IPS-NIHi7 (cell line): ENCODE results near the gene LRRC75A.

Source experiments
- DNase-seq: peaks from one replicate; pipeline ENCODE4 v3.0.0; 2012; ENCODE audit warnings: mixed read lengths; ENCODE audit errors: extremely low spot score

LRRC75A gene

GRCh38 chr17:16493531-16494046 lies 1.6 kb upstream of the LRRC75A start:
- DNase-seq, result no peak

GRCh38 chr17:16492613-16493530 lies 879 bp upstream of the LRRC75A start:
- no peak for DNase-seq

DNA sequence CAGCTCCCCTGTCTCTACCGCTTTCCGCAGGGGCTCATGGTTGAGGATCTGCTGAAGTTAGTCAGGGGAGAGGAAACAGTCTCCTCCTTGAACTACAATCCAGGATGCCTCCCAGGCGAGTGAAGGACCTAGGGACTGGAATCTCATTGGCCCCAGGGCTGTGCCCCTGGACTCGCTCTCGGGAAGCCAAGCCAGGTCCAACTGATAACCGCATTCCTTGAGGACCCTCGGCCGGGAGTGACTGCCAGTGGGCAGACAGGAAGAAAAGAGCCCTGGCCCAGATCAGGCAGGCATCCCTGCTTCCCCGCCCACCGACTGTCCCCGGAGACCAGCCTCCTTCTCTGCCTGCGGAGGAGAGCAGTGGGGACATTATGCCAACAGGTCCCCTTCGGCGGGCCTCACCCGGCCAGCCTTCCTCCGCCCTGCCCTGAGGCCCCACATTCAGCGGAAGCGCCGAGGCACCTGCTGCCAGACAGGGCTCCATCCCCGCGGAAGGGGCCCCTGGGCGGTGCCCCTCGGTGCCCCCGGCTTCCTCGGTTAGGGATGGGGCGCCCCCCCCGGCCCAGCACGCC lies 776 bp downstream of the LRRC75A start:
- DNase-seq, result peak; percentile 23

GRCh38 chr17:16489431-16489830 lies 2.6 kb downstream of the LRRC75A start:
- DNase-seq, result no peak

- no peak for DNase-seq
Observed at GRCh38 chr17:16488968-16489337, 3.0 kb downstream of the LRRC75A start.

DNA sequence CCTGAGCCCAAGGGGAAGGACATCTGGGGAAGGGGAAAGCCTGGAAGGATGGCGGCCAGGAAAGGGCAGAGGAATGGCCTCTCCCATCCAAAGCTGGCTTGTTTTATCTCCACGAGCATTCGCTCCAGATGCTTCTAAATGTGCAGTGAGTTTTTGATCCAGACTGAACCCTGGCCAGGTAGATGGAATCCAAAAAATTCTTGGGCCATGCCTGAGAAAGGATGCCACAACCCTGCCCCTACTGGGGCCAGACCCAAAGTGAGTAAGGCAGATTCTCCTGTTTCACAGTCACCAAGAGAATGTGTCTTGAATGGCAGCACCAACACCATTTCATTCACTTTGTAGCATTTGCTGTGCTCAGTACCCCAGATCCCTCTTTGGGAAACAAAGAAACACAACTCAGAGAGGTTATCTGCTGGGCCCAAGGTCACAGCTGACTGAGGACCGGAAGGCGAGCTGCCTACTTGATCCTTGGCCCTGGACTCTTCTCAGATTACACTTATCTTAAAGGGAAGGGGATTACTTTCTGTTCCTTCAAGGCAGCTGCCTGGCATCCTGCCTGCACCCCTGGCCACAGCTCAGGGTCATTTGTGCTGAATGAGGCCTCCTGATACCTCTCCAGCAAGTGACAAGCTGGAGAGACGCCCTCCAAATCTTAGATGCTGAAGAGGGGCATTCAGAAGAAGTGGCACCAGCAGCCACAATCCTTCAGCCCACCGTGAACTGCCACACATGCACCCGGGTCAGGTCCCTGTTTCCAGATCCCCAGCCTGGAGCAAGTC lies 3.6 kb downstream of the LRRC75A start:
- DNase-seq, result no peak

GRCh38 chr17:16486373-16487250 lies 5.4 kb downstream of the LRRC75A start:
- no peak for DNase-seq

DNA sequence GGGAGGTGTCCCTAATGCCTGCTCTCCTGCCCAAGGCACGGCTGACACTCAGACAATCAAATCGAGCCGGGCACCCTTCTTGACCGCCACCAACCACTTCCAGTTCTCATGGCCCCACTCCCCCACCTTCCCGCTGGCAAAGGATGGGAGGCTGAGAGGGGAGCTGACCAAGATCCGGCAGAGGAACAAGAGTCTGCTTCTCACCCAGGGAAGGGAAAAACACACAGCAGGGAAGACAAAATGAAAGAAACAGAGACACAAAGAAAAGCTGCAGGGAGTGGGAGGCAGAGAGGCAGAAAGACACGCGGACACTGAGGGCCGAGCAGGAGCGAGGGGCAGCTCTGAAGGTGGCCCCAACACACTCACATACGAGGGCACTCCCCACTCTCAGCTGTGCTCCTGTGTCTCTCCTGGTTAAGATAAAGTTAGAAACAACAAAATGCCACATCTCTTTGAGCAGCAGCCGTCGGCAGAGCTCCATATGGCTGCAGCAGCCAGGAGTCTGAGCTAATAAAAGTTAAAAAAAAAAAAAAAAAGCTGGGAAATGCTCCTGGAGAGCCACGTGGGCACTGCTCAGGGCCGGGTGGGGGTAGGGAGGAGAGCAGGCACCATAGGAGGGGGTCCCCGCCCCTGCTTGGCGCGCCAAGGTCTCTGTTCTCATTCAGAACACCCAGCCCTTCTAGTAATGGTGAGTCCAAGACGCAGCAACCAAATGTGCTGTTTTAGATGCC lies 7.4 kb downstream of the LRRC75A start:
- no peak for DNase-seq

GRCh38 chr17:16483021-16483645 lies 8.9 kb downstream of the LRRC75A start:
- no peak for DNase-seq

GRCh38 chr17:16482253-16482652 lies 9.7 kb downstream of the LRRC75A start:
- no peak for DNase-seq

DNA sequence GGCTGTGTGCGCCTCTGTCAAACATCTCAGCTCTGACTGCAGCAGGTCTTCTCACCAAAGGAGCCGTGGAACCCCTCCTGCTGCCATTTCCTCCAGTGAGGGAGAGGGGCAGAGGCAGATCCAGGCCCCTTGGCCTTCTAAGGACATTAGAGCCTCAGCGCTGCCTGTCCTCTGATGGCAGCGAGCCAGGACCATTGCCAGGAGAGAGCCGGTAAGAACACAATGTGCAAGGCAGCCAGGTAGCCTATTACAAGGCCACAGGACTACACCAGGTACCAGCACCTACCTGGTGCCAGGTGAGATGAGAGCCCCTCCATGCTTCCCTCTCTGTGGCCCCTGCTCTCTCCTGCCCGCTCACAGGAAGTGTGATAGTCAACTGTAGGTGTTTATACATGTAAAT lies 11.0 kb downstream of the LRRC75A start:
- DNase-seq, result no peak

DNA sequence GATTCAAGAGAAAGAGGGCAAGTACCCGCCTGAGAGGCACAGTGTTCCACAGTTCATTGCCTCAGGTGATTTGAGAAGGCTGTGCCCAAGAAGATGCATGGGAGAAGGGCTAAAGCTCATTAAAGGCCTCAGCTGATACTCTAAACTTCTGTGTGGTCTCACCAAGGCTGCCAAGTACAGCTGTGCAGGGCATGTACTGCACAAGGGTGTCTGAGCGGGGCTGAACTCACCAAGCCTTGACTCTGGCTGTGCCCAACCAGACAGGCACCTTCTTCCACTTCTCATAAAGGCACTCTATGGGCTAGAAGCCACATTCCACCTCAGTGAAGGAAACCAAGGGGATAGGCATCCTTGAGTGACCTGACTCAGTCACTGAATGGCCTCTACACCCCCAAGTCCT lies 12.7 kb downstream of the LRRC75A start:
- no peak for DNase-seq

GRCh38 chr17:16478649-16479048 lies 13.3 kb downstream of the LRRC75A start:
- no peak for DNase-seq

GRCh38 chr17:16477666-16478065 lies 14.3 kb downstream of the LRRC75A start:
- no peak for DNase-seq

- peak; percentile 73 for DNase-seq
Observed at GRCh38 chr17:16477255-16477654, 14.7 kb downstream of the LRRC75A start.

GRCh38 chr17:16475179-16475704 lies 16.8 kb downstream of the LRRC75A start:
- no peak for DNase-seq

DNA sequence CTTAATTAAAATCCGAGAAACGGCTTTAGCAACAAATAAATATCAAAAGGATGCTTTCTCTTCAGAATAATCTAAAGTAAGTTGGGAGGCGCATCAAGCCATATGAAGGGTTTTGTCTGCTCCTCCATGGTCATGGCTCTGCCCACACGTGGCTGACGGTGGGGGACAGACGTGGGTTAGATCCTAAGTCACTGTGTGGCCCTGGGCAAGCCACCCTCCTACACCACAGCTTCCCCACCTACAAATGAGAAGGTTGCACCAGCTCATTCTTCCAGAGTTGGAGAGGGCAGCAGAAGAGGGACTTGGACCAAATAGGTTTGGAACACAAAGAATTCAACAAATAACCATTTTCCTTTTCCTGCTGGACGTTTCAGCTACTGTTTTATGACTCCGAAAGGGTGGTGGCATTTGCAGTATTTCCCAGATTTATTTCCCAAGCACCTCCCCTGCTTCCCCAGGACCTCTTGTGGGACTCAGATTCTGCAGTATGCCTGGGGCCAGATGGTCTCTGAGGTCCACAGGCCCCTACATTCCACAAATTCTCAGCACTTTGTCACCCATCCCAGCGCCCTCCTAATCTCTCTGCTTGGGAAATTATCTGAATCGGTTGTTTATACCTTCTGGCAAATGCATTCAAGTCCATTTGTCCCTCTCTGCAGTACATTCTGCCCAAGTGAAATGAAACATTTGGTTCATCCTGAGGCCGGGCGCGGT lies 17.8 kb downstream of the LRRC75A start:
- DNase-seq, result no peak

DNA sequence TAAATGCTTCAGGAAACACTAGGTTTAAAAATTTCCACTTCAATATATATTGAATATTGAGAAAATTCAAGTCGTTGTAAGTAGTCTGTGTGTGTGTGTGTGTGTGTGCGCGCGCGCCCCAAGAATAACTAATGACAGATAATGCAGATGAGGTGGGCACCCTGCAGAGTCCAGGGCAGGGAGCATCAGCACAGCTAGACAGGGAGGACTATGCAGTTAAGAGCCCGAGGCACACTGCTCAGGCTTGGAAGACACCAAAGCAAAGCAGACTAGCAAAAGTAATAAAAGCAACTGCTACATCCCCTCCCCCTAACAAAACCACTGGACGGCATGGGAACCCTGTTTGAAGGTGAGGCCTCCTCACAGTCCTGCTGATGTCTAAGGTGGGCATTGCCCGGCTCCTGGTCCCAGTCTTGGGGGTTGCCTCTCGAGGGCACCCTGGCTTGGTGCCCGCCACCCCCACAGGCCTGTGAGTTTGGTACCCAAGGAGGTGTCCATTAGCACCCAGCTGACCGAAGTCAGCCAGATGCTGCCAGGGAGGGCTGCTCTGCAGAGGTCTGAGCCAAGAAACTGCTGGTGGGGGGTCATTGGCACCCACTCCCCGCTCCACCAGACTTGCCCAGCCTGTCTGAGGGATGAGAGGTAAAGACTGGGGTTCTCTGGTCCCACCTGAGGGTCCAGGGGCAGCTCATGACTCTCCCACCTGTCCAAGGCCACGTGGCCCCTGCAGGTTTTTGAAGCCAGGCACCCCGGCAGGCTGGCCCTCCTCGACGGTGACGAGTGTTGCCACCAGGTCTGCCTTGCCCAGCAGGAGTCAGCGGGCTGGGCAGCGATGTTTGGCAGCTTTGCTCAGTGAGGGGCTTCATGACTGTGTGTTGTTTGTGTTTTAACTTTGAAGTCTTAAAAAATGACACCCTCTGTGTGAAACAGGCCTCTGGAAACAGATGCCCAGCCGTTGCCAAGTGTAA lies 18.7 kb downstream of the LRRC75A start:
- DNase-seq, result no peak
